Right ventricle myocardium inferior (tissue), 1 donor: ENCODE data around the gene HCN1. TPM values are rescaled to one million over a fixed set of nuclear protein-coding genes. Genes with fewer than 3 reads are reported as not detected.
"Not testable (repeated sequence)": the region's sequence is repeated elsewhere in the genome, so short reads cannot be mapped to it uniquely, and the experiment has no call there.

ENCODE experiments used
- ATAC-seq: fragments of 200-7000 bp; cut with Tn5 transposase; one replicate; pipeline ENCODE4 v1.9.1; 2020; ENCODE audit warnings: mild to moderate bottlenecking, moderate library complexity
- DNase-seq: peaks from one replicate; pipeline ENCODE4 v3.0.0; 2021; ENCODE audit errors: missing footprints
- intact Hi-C: fragments of 100-400 bp; cut with DNase I; formaldehyde crosslinking; loops from one replicate; pipeline ENCODE4 v1.11.0; 2022
- total RNA-seq: library from RNA; stranded (reverse); fragmentation: NEBNext Ultra II Directional; extraction: Animal tissue kit (Norgen Biotek cat#: 25700); gene quantifications from one replicate; pipeline ENCODE4 v1.2.1, GENCODE V29; 2021
- donor health status: DM: no; HTN: yes; CAD: no; lungs with severe emphysema.

Gene HCN1
- total RNA-seq, 1 donor from 2014 or later, result not detected

DNA sequence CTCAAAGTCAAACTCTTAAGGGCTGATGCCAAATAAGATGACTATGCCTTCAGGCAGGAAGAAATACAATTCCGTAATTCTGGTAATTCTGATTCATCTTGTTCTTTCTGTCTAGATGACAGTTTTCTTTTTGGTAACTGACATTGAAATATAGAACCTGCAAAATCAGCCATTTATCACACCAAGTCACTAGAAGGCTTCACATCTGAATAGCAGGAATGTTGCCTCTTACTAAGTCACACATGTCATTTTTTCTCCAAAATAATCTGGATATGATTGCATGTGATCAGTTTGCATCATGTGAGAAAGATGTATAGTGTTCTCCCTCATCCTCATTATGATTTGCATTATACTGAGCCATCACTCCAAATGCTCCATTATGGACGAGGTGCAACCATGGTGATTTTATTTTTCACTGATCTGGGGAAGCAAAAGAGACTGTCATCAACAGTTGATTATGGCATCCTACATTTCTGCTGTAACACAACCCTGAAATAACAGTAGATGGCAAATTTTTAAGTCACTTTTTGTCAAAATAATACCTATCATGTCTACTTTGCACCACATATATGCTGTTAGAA is 69.0 kb downstream of the HCN1 start:
- DNase-seq (no peak), ATAC-seq (no peak)
- intact Hi-C loops, result no loop called here

DNA sequence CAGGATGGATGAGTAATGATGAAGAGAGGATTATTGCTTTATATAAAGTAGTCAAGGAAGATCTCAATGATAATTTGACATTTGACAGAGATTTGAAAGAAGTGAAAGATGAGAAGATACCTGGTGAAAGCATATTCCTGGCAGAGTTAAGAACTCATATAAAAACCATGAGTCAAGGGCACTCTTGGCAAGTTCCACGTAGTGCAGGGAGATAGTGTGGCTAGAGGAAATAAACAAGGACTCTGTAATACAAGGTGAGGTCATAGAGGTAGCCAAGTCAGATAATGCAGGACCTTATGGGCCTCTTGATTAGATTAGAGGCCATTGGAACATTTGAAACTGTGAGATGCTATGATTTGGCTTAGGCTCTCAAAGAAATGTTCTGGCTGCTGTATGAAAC is 72.3 kb downstream of the HCN1 start:
- intact Hi-C loops, result no loop called here
- no peak for ATAC-seq

DNA sequence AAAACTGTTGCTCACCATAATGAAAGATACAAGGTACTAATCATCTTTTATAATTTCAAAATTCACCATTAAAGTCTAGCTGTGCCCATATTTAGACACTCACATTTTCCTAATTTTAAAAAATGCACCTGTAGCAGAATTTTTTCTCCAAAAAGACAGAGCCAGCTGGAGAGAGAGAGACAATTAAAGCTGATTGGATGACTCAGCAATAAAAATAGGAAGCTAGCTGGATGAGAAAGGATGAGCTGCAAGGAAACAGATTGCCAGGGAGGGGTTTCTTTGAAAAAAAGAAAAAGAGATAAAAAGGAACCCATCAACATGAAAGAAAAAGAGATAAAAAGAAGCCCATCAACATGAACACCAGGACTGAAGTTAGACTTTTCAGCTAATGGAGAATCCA is 73.8 kb downstream of the HCN1 start:
- intact Hi-C loops, result no loop called here
- DNase-seq, result no peak
- ATAC-seq, result no peak

More for the DNA sequence above, 72.3 kb downstream of the HCN1 start:
- no peak for DNase-seq

DNA sequence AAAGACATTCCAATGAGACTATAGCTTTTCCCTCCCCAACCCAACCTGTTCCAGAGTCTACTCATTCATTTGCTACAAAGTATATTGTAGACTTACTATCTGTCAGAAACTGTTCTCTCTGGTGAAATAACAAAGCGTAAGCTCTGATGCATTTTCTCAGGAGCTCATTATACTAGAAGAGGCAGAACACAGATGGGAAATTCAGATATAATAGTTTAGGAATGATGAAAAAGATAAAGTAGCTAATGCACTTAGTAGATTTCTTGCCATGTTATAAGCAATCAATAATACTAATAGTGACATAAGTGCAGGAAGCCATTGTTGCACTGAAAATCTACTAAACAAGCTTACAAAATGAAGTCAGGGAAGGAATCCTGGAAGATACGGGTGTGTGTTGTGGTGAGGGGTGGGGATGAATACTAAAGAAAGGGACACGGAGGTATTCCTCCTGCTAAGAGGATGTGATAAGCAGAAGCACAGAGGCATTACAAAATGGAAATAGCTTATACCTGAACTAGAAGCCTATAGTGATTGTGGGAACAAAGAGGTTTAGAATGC is 78.2 kb downstream of the HCN1 start:
- intact Hi-C loops, result no loop called here
- DNase-seq (no peak), ATAC-seq (no peak)

DNA sequence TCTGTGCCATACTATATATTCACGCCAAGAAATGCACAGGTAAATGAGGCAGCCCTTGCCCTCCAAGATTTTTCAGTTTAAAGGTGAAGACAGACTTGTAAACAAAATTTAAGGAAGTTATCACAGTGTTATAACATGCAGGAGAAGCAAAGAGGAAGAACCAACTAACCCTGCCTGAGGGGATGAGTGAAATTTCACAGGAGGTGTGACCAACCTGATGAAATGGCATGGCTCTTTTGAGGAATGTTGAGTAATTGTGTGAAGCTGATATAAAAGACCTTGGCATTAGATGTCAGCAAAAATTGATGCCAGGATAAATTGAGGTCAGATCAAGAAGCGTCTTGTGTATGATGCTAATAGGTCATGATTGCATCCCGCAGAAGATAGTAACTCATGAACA is 86.5 kb downstream of the HCN1 start:
- ATAC-seq (no peak), DNase-seq (no peak)
- intact Hi-C loops, result no loop called here

DNA sequence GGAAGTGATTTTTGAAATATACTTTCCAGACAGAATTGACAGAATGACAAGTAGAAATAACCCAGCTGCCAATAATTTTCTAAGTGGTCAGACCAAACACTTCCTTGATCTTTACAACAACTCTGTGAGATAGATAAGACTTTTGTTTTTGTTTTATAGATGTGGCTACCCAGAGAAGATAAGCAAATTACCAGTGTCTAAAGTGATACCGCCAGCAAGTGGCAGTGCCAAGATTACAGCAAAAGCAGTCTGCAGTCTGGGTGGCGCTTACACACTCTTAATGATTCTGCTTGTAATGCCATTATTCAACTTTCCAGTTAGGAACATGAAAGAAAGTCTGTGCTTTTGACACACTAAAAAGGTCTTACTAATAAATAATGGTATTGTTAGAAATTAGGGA is 92.1 kb downstream of the HCN1 start:
- DNase-seq, result no peak
- no peak for ATAC-seq
- intact Hi-C loops, result no loop called here

DNA sequence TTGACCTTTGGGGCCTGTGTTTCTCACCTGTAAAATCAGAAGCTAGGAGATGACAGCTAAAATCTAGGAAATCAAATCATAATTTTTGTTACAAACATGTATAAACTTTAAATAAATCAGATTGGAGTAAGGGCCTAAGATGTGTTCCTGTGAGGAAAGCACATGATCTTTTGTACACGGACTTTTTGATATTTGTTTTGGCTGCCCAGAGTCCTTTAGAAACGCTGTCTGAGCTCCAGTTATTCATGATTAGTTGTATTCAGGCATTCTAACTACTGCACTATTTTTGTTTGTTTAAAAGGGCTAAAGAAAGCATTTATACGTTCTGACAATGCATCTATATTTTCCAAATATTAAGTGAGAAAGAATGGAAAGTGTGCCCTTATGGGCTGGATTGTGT is 94.8 kb downstream of the HCN1 start:
- ATAC-seq (no peak), DNase-seq (no peak)
- intact Hi-C loops, result no loop called here

DNA sequence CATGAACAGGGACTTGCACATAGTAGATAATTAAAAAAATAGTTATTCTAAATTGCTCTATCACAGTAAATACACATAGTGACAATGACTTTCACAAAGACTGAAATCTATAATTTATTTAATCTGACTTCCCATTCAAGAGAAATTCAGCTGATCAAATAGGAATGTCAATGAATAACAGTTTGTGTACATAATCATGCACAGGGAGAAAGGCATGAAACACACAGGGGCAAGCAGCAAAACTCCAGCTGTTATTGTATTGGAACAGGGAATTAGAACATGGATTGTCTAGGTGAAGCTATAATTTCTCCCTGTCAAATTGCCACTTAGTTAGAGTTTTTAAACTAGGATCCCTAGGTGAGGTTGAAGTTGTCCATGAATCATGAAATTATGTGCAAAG is 99.9 kb downstream of the HCN1 start:
- DNase-seq (no peak), ATAC-seq (no peak)
- intact Hi-C loops, result no loop called here

DNA sequence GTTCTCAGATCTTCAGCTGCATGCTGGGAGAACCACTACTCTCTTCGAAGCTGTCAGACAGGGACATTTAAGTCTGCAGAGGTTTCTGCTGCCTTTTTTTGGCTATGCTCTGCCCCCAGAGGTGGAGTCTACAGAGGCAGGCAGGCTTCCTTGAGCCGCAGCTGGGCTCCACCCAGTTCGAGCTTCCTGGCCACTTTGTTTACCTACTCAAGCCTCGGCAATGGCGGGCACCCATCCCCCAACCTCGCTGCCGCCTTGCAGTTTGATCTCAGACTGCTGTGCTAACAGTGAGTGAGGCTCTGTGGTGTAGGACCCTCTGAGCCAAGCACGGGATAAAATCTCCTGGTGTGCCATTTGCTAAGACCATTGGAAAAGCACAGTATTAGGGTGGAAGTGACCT is 110.2 kb downstream of the HCN1 start:
- ATAC-seq, DNase-seq, intact Hi-C loops: not testable (repeated sequence)

DNA sequence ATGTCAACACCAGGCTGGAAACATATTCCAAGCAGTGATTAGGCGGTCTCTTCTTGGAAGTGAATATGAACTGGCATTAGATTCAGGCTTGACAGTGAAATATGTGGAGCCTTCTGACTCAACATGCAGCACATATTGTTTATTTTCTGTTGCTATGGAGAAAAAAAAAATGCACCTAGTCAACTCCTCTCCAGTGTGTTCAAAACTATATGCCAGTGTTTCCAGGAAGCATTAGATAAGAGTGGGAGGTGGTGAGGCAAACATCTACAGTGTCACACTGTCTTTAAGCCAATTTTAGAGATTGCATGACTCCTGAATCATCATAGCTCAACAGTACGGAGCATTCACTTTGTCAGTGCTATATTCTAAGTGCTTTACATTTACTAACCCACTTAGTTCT is 117.9 kb downstream of the HCN1 start:
- peak; percentile 89 for ATAC-seq

DNA sequence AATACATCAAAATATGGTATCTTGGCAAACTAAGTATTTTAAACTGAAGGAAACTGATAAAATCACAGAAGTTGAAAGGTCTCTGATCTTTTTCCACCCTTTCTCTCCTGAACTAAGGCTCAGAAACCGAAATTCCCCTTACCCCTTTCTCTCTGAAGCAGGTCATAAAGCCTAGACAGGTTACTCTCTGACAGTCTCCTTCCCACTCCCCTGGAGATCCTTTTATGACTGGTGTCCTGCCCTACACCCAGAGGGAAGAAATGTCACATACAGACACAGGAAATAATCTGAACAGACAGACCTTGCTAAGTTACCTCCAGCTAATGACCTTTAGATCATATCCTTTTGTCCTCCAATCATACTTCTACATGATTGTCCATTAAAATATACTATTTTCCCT is 127.4 kb downstream of the HCN1 start:
- no peak for DNase-seq
- no peak for ATAC-seq
- intact Hi-C loops, result no loop called here

More for the DNA sequence above, 117.9 kb downstream of the HCN1 start:
- DNase-seq, result no peak
- intact Hi-C loops, result no loop called here

DNA sequence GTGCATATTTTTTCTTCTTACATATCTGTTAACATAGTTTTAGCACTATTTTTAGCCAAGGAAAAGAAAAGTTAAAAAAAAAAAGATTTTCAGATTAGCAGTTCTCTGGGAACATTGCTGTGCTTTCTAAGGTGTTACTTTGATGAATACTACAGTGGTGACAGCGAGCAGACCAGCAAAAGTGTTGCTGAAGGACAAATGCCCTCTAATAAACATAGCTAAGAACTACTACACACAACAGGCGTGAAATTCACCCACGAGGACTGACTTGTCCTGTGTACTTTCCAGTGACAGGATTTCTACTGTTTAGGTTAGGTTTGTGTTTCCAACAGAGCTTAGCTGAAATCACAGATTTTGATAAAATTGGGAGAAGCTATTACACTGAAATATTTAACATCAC is 153.8 kb downstream of the HCN1 start:
- intact Hi-C loops, result loop anchor here (5.0 to 10.0 kb wide), 2 partner anchors 50 to 152 kb away; partner anchors contain the start of gene HCN1
- DNase-seq (no peak), ATAC-seq (peak; percentile 92)

DNA sequence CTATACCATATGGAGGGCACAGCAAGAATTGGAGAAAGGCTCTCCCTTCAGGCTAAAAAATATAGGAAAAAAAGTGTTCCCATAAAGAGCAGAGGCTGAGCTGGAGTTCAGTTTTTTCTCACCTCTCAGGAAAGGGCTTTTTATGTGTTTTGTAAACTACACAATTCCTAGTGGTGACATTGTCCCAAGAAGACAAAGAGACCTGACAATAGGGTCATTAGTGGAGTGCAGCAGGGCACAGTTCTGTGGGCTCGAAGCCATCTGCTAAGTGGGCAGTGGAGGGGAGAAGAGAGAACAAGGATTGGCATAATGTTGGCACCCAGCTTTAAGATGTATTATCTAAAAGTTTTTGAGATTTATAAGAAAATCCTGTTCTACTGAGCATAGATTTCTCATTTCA is 162.5 kb downstream of the HCN1 start:
- ATAC-seq, result peak; percentile 63
- intact Hi-C loops, result no loop called here

DNA sequence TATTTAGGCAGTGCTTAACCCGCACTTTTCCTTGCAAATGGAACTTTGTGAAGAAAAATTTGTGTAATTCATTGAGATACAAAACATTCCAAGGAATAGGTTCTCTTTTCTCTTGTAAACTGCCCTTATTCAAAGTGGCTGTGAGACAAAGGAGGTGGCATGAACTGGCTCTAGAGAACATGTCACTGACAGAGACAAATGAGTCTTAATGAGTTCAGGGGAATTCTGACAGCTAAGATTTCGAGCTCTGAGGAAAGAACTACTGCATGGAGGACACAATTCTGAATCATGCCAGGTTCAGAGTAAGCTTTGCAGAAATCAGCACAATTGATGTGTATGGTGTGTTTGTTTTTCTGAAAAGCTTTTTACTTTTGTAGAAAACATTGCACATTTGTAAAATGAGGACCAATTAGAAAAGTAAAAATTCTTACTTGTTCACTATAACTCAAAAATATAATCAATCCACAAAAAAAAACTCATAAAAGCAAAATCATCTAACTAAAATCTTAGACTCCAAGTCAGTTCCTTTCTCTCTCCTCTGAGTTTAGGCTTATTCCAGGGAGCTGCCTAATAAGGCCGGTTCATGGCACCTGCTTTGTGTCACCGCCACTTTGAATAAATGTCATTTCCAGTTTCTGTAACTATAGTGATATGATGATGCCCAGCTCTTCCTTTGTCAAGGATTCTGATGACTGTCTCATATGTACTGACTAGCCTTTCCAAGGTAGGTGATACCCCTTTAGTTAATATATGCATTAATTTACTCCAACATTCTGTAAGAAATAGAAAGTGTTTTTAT is 163.2 kb downstream of the HCN1 start:
- intact Hi-C loops, result no loop called here
- DNase-seq (no peak), ATAC-seq (peak; percentile 86)

More for the DNA sequence above, 162.5 kb downstream of the HCN1 start:
- DNase-seq, result no peak

DNA sequence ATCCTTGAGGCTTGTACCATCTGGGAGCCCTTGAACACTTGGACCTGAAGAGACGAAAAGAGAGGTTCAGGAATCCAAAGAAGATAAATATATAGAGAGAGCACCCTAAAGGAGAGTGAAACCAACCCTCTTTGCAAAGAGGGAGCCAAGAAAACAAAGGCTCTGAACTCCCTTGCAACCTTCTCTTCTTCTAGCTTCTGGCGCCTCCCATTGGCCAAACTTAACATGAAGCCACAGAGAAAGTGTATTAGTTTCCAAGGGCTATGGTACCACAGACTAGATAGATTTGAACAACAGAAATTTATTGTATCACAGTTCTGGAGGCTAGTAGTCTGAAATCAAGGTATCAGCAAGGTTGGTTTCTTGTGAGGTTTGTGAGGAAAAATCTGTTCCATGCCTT is 175.1 kb downstream of the HCN1 start:
- DNase-seq (no peak), ATAC-seq (no peak)
- intact Hi-C loops, result loop anchor here (1.0 kb wide), 1 partner anchor 483 kb away; no protein-coding TSS in a partner anchor

DNA sequence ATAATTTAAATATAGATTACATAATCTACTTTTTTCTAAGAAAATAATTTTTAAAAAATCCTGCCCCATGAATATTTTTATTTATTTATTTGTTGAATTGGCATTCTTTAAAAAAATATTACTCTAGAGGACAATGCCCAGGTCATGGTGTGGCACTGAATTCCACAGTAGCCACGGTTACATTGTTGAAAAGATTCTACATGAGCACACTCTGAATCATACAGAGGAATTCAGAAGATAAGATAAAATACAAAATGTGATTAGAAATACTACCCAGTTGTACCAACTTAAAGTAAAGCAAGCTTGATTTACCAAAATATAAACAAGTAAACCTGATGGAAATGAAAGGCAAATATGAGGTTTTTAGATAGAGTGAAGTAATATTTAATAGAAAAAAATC is 183.7 kb downstream of the HCN1 start:
- no peak for ATAC-seq

DNA sequence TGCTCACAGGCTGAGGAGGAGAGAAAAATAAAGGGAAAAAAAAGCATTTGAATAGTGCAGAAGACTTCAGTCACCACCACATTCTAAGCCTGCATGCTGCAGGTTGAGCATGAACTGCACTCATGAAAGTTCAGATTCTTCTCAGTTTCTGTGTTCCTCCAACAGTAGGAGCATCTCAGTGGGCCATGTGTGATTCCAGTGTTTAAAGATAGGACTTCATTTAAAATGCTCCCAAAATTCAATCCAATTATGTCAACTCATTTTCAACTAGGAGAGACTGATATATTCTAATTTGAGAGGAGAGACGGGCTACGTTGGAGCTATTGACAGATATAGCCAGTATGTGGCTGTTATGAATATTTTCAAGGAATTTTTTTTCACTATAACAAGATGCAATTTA is 186.8 kb downstream of the HCN1 start:
- DNase-seq, result no peak
- no peak for ATAC-seq
- intact Hi-C loops, result no loop called here

More for the DNA sequence above, 183.7 kb downstream of the HCN1 start:
- intact Hi-C loops, result no loop called here
- no peak for DNase-seq

DNA sequence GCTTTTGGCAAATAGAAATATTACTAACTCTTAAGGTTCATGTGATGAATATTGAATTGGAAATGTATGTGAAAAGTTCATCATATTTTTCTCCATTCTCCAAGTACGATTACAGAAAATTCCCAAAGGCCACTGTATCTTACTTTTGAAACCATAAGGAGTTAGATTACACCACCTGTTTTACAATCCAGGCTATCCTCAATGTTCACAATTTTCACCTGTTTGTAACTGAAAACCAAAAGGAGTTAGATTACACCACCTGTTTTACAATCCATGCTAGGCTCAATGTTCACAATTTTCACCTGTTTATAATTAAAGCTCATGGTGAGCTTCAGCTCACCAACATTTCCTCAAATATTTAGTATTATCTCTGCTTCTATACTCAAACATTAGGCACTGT is 188.0 kb downstream of the HCN1 start:
- ATAC-seq (no peak), DNase-seq (no peak)
- intact Hi-C loops, result no loop called here

DNA sequence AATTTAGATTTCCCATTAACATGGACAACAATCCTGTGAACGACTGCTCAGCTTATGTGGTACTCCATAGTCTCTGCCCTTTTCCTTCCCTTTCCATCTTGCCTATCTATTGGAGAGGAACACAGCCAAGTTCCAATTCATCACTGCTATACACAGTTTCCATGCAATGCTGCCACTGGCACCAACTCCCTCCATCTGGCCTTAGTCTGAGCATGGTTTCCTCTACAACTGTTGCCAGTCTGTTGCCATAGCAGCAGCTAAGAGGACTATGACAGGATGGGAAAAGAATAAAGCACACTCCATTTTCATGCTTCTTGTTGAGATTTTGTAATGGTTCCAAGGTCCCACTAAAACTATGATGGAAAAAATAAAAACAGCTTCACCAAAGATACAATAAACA is 189.0 kb downstream of the HCN1 start:
- DNase-seq, result no peak
- intact Hi-C loops, result no loop called here
- no peak for ATAC-seq

DNA sequence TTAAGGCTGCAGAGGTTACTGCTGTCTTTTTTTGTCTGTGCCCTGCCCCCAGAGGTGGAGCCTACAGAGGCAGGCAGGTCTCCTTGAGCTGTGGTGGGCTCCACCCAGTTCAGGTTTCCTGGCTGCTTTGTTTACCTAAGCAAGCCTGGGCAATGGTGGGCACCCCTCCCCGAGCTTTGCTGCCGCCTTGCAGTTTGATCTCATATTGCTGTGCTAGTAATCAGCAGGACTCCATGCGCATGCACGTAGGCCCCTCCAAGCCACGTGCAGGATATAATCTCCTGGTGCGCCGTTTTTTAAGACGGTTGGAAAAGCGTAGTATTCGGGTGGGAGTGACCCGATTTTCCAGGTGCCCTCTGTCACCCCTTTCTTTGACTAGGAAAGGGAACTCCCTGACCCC is 197.2 kb downstream of the HCN1 start:
- ATAC-seq, intact Hi-C loops: not testable (repeated sequence)
- peak; percentile 23 for DNase-seq
